ENCODE results near the gene DVL2.

- TF ChIP-seq CTCF (IDR thresholded peaks at IDR 0.05), result no peak
- TF ChIP-seq POLR2A (IDR thresholded peaks at IDR 0.05), result no peak
Observed at GRCh38 chr17:7216242-7217112, 17.8 kb downstream of the DVL2 start.
